WTC11 (cell line): ENCODE measurements around the gene CTPS2. TPM values are rescaled to one million over a fixed set of nuclear protein-coding genes. Genes with fewer than 3 reads are reported as not detected.

Experiments
- ATAC-seq: fragments of 200-7000 bp; cut with Tn5 transposase; 2 replicates; pipeline ENCODE4 v1.10.0; 2021; ENCODE audit warnings: mild to moderate bottlenecking, moderate library complexity
- CTCF ChIA-PET: fragments of 300-600 bp; sonication (Branson Sonifier 250); formaldehyde crosslinking; loops from one replicate; lab custom pipeline; 2021; ENCODE audit warnings: antibody characterized with exemption; lab: Charles Lee
- POLR2A ChIA-PET: fragments of 350-600 bp; sonication (Branson Sonifier 250); formaldehyde crosslinking; loops from one replicate; lab custom pipeline; 2021; ENCODE audit warnings: antibody characterized with exemption; lab: Charles Lee
- DNase-seq: peaks from one replicate; pipeline ENCODE4 v3.0.0; 2021; ENCODE audit warnings: low spot score
- H3K27ac Mint-ChIP-seq: 2 replicates; pipeline ENCODE4 v1.8.0; 2021; ENCODE audit warnings: mixed read lengths
- H3K27me3 Mint-ChIP-seq: 2 replicates; pipeline ENCODE4 v1.8.0; 2021; ENCODE audit warnings: low read depth, mild to moderate bottlenecking, moderate library complexity, mixed read lengths
- H3K36me3 Mint-ChIP-seq: 2 replicates; pipeline ENCODE4 v1.8.0; 2021; ENCODE audit warnings: mixed read lengths
- H3K4me1 Mint-ChIP-seq: 2 replicates; pipeline ENCODE4 v1.8.0; 2022; ENCODE audit warnings: mixed read lengths
- H3K4me3 Mint-ChIP-seq: 2 replicates; pipeline ENCODE4 v1.8.0; 2021; ENCODE audit warnings: mild to moderate bottlenecking, moderate library complexity, mixed read lengths
- H3K9me3 Mint-ChIP-seq: 2 replicates; pipeline ENCODE4 v1.8.0; 2021; ENCODE audit warnings: mixed read lengths
- AR ChIP-seq: fragments of 250-450 bp; sonication (Bioruptor Pico); IDR thresholded peaks from 2 replicates; pipeline ENCODE4 v1.9.0; 2021; ENCODE audit warnings: mild to moderate bottlenecking
- CDX4 ChIP-seq: fragments of 250-450 bp; sonication (Bioruptor Pico); IDR thresholded peaks from 2 replicates; pipeline ENCODE4 v1.9.0; 2021; ENCODE audit warnings: moderate library complexity, mild to moderate bottlenecking, inconsistent platforms, borderline replicate concordance
- EMX1 ChIP-seq: fragments of 250-450 bp; sonication (Bioruptor Pico); IDR thresholded peaks from 2 replicates; pipeline ENCODE4 v1.8.0; 2021; ENCODE audit warnings: mild to moderate bottlenecking
- FOXK1 ChIP-seq: sonication (generic); formaldehyde crosslinking; IDR thresholded peaks from 2 replicates; pipeline ENCODE4 v1.8.0; 2022; ENCODE audit warnings: mild to moderate bottlenecking, moderate library complexity, missing genetic modification reagents
- JUN ChIP-seq: sonication (generic); formaldehyde crosslinking; IDR thresholded peaks from 2 replicates; pipeline ENCODE4 v1.8.0; 2023; ENCODE audit warnings: mild to moderate bottlenecking, missing genetic modification reagents
- NR3C1 ChIP-seq: sonication (generic); formaldehyde crosslinking; conservative IDR thresholded peaks from 2 replicates; pipeline ENCODE4 v1.8.1; 2023; ENCODE audit warnings: low read depth, mild to moderate bottlenecking, missing genetic modification reagents
- OVOL2 ChIP-seq: fragments of 250-450 bp; sonication (Bioruptor Pico); IDR thresholded peaks from 2 replicates; pipeline ENCODE4 v1.9.0; 2021; ENCODE audit warnings: mild to moderate bottlenecking, borderline replicate concordance
- SMAD4 ChIP-seq: sonication (generic); formaldehyde crosslinking; IDR thresholded peaks from 2 replicates; pipeline ENCODE4 v1.8.0; 2022; ENCODE audit warnings: mild to moderate bottlenecking, missing genetic modification reagents
- SOX15 ChIP-seq: fragments of 250-450 bp; sonication (Bioruptor Pico); IDR thresholded peaks from 2 replicates; pipeline ENCODE4 v1.9.0; 2021; ENCODE audit warnings: mild to moderate bottlenecking
- TCF7 ChIP-seq: sonication (generic); formaldehyde crosslinking; IDR thresholded peaks from 2 replicates; pipeline ENCODE4 v1.8.0; 2022; ENCODE audit warnings: mild to moderate bottlenecking, low read depth, missing genetic modification reagents, moderate library complexity
- ZNF219 ChIP-seq: sonication (generic); formaldehyde crosslinking; IDR thresholded peaks from 2 replicates; pipeline ENCODE4 v1.8.0; 2023; ENCODE audit warnings: missing genetic modification reagents, mild to moderate bottlenecking, borderline replicate concordance
- ZNF232 ChIP-seq: sonication (generic); formaldehyde crosslinking; IDR thresholded peaks from 2 replicates; pipeline ENCODE4 v1.8.0; 2022; ENCODE audit warnings: mild to moderate bottlenecking, missing genetic modification reagents
- ZNF317 ChIP-seq: sonication (generic); formaldehyde crosslinking; IDR thresholded peaks from 2 replicates; pipeline ENCODE4 v1.8.1; 2023; ENCODE audit warnings: low read depth, mild to moderate bottlenecking, moderate library complexity, missing genetic modification reagents, borderline replicate concordance
- ZNF396 ChIP-seq: fragments of 250-450 bp; sonication (Bioruptor Pico); IDR thresholded peaks from 2 replicates; pipeline ENCODE4 v1.8.0; 2021; ENCODE audit warnings: mild to moderate bottlenecking, moderate library complexity, borderline replicate concordance
- total RNA-seq: library from RNA; stranded (reverse); gene quantifications from 3 replicates; pipeline ENCODE4 v1.2.3, GENCODE V29; 2021
- TF ChIP-seq, protein P1 (sequence below): sonication (generic); formaldehyde crosslinking; IDR thresholded peaks from 2 replicates; pipeline ENCODE4 v1.8.1; 2023; ENCODE audit warnings: mild to moderate bottlenecking, missing genetic modification reagents
- TF ChIP-seq, protein P2 (sequence below): sonication (generic); formaldehyde crosslinking; conservative IDR thresholded peaks from 2 replicates; pipeline ENCODE4 v1.8.1; 2023; ENCODE audit warnings: mild to moderate bottlenecking, low read depth, missing genetic modification reagents, moderate library complexity
- TF ChIP-seq, protein P3 (sequence below): sonication (generic); formaldehyde crosslinking; IDR thresholded peaks from 2 replicates; pipeline ENCODE4 v1.8.1; 2023; ENCODE audit warnings: mild to moderate bottlenecking, moderate library complexity, missing genetic modification reagents
- TF ChIP-seq, protein P4 (sequence below): fragments of 250-450 bp; sonication (Bioruptor Pico); IDR thresholded peaks from 2 replicates; pipeline ENCODE4 v1.9.0; 2021; ENCODE audit warnings: mild to moderate bottlenecking, borderline replicate concordance

Gene CTPS2
- total RNA-seq, 1 experiment from 2014 or later: 23.2 TPM

- CTCF ChIA-PET: no interaction called here
- no peak overlapping the region; the same call in 1 of the 2 replicates for H3K27ac Mint-ChIP-seq
These were observed 110.6 kb downstream of the CTPS2 start for GRCh38 chrX:16601885-16602284.

More at GRCh38 chrX:16601885-16602284, 110.6 kb downstream of the CTPS2 start:
- no peak for ATAC-seq
- H3K36me3 Mint-ChIP-seq: peaks cover 17% of the 10 kb centered on the region
- TF ChIP-seq SOX15 (CRISPR knock-in tag): no peak
- TF ChIP-seq CDX4 (CRISPR knock-in tag): no peak
- TF ChIP-seq, protein P1, sequence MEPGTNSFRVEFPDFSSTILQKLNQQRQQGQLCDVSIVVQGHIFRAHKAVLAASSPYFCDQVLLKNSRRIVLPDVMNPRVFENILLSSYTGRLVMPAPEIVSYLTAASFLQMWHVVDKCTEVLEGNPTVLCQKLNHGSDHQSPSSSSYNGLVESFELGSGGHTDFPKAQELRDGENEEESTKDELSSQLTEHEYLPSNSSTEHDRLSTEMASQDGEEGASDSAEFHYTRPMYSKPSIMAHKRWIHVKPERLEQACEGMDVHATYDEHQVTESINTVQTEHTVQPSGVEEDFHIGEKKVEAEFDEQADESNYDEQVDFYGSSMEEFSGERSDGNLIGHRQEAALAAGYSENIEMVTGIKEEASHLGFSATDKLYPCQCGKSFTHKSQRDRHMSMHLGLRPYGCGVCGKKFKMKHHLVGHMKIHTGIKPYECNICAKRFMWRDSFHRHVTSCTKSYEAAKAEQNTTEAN (CRISPR knock-in tag): no peak
- TF ChIP-seq SMAD4 (CRISPR knock-in tag): no peak
- no peak for TF ChIP-seq TCF7 (CRISPR knock-in tag)
- TF ChIP-seq, protein P2, sequence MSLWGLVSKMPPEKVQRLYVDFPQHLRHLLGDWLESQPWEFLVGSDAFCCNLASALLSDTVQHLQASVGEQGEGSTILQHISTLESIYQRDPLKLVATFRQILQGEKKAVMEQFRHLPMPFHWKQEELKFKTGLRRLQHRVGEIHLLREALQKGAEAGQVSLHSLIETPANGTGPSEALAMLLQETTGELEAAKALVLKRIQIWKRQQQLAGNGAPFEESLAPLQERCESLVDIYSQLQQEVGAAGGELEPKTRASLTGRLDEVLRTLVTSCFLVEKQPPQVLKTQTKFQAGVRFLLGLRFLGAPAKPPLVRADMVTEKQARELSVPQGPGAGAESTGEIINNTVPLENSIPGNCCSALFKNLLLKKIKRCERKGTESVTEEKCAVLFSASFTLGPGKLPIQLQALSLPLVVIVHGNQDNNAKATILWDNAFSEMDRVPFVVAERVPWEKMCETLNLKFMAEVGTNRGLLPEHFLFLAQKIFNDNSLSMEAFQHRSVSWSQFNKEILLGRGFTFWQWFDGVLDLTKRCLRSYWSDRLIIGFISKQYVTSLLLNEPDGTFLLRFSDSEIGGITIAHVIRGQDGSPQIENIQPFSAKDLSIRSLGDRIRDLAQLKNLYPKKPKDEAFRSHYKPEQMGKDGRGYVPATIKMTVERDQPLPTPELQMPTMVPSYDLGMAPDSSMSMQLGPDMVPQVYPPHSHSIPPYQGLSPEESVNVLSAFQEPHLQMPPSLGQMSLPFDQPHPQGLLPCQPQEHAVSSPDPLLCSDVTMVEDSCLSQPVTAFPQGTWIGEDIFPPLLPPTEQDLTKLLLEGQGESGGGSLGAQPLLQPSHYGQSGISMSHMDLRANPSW (CRISPR knock-in tag): no peak
- TF ChIP-seq ZNF232 (CRISPR knock-in tag): no peak
- TF ChIP-seq OVOL2 (CRISPR knock-in tag): no peak
- no peak for TF ChIP-seq NR3C1 (CRISPR knock-in tag)
- no peak for TF ChIP-seq ZNF396 (CRISPR knock-in tag)
- no peak for TF ChIP-seq ZNF317 (CRISPR knock-in tag)
- TF ChIP-seq AR (CRISPR knock-in tag): no peak
- TF ChIP-seq JUN: no peak
- TF ChIP-seq FOXK1 (CRISPR knock-in tag): no peak
- TF ChIP-seq, protein P3, sequence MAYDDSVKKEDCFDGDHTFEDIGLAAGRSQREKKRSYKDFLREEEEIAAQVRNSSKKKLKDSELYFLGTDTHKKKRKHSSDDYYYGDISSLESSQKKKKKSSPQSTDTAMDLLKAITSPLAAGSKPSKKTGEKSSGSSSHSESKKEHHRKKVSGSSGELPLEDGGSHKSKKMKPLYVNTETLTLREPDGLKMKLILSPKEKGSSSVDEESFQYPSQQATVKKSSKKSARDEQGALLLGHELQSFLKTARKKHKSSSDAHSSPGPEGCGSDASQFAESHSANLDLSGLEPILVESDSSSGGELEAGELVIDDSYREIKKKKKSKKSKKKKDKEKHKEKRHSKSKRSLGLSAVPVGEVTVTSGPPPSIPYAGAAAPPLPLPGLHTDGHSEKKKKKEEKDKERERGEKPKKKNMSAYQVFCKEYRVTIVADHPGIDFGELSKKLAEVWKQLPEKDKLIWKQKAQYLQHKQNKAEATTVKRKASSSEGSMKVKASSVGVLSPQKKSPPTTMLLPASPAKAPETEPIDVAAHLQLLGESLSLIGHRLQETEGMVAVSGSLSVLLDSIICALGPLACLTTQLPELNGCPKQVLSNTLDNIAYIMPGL: no peak
- TF ChIP-seq EMX1: no peak
- TF ChIP-seq ZNF219 (CRISPR knock-in tag): no peak
- TF ChIP-seq, protein P4, sequence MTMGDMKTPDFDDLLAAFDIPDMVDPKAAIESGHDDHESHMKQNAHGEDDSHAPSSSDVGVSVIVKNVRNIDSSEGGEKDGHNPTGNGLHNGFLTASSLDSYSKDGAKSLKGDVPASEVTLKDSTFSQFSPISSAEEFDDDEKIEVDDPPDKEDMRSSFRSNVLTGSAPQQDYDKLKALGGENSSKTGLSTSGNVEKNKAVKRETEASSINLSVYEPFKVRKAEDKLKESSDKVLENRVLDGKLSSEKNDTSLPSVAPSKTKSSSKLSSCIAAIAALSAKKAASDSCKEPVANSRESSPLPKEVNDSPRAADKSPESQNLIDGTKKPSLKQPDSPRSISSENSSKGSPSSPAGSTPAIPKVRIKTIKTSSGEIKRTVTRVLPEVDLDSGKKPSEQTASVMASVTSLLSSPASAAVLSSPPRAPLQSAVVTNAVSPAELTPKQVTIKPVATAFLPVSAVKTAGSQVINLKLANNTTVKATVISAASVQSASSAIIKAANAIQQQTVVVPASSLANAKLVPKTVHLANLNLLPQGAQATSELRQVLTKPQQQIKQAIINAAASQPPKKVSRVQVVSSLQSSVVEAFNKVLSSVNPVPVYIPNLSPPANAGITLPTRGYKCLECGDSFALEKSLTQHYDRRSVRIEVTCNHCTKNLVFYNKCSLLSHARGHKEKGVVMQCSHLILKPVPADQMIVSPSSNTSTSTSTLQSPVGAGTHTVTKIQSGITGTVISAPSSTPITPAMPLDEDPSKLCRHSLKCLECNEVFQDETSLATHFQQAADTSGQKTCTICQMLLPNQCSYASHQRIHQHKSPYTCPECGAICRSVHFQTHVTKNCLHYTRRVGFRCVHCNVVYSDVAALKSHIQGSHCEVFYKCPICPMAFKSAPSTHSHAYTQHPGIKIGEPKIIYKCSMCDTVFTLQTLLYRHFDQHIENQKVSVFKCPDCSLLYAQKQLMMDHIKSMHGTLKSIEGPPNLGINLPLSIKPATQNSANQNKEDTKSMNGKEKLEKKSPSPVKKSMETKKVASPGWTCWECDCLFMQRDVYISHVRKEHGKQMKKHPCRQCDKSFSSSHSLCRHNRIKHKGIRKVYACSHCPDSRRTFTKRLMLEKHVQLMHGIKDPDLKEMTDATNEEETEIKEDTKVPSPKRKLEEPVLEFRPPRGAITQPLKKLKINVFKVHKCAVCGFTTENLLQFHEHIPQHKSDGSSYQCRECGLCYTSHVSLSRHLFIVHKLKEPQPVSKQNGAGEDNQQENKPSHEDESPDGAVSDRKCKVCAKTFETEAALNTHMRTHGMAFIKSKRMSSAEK (CRISPR knock-in tag): no peak
- H3K4me3 Mint-ChIP-seq: no peak overlapping the region
- POLR2A ChIA-PET: no interaction called here
- H3K27me3 Mint-ChIP-seq: no peaks in the 10 kb centered on the region
- H3K4me1 Mint-ChIP-seq: peaks cover 36% of the 10 kb centered on the region
- no peak for DNase-seq
- H3K9me3 Mint-ChIP-seq: no peaks in the 10 kb centered on the region
